ENCODE measurements around the gene ZCCHC18. TPM values are rescaled to one million over a fixed set of nuclear protein-coding genes. Genes with fewer than 3 reads are reported as not detected.

The ZCCHC18 gene
- total and polyA plus RNA-seq, 2 donors (not counting 1 experiment from before 2014, with no cell fraction given), result 16.9 to 28.2 TPM

- ChIA-PET CTCF (no interaction called here), POLR2A (no interaction called here)
- Histone ChIP-seq H3K4me2 (replicated peaks; ENCODE audit: low read depth, low read length, poor library complexity, severe bottlenecking) (no peak overlapping the region), H3K79me2 (ENCODE audit: control insufficient read depth, insufficient read depth, low read length) (no peaks in the 10 kb centered on the region), H3K9ac (ENCODE audit: low read length) (no peak overlapping the region), H3K4me3 (ENCODE audit: control extremely low read depth in 1 of 5, extremely low read depth in 1 of 5, insufficient read depth in 1 of 5, low read depth in 2 of 5, low read length in 4 of 5) (no peak overlapping the region), H3K27ac (ENCODE audit: low read length in 2 of 2) (no peak overlapping the region), H3K4me1 (ENCODE audit: control insufficient read depth in 2 of 2, insufficient read depth in 2 of 2, low read length in 2 of 2) (peaks cover 4 to 9% of the 10 kb centered on the region in 2 donors), H4K20me1 (ENCODE audit: control insufficient read depth, insufficient read depth, low read length, poor library complexity, severe bottlenecking) (no peaks in the 10 kb centered on the region), H3K36me3 (replicated peaks in 1 of 2; ENCODE audit: control extremely low read depth in 1 of 2, control insufficient read depth in 1 of 2, extremely low read depth in 1 of 2, insufficient read depth in 2 of 2, low read length in 1 of 2) (no peaks in the 10 kb centered on the region), H2AFZ (ENCODE audit: insufficient read depth, low read depth, low read length, poor library complexity, severe bottlenecking) (no peak overlapping the region), H3K27me3 (replicated peaks in 1 of 4; ENCODE audit: control extremely low read depth in 1 of 4, control insufficient read depth in 3 of 4, insufficient read depth in 4 of 4, low read length in 3 of 4) (no peaks in the 10 kb centered on the region), H3K9me3 (ENCODE audit: control extremely low read depth in 1 of 3, control insufficient read depth in 2 of 3, insufficient read depth in 1 of 3, low read length in 2 of 3) (no peaks in the 10 kb centered on the region)
- no CpG with 5 or more reads among the region's 11 CpGs for WGBS (ENCODE audit: insufficient coverage)
- intact Hi-C loops (cut with micrococcal nuclease), result no loop called here
- H3K27ac Mint-ChIP-seq, result no peak overlapping the region
- no peaks in the 10 kb centered on the region for H3K9me3 Mint-ChIP-seq (ENCODE audit: insufficient read depth)
- H3K4me1 Mint-ChIP-seq, result peaks cover 9% of the 10 kb centered on the region
- ATAC-seq (ENCODE audit: low read depth) (no peak), DNase-seq (no peak)
- no peak overlapping the region for H3K4me3 Mint-ChIP-seq
- no peak for TF ChIP-seq CTCF (IDR thresholded peaks at IDR 0.05)
- H3K27me3 Mint-ChIP-seq, result no peaks in the 10 kb centered on the region
Measured at GRCh38 chrX:104105330-104106262, 6.7 kb upstream of the ZCCHC18 start.

- H3K27me3 Mint-ChIP-seq, result no peaks in the 10 kb centered on the region
- CTCF ChIA-PET, result interaction anchor here (0.6 kb wide), 1 partner anchor 27 kb away, joined by 3 read pairs; no protein-coding TSS in a partner anchor
- H3K4me2 ChIP-seq (replicated peaks; ENCODE audit: low read depth, low read length, poor library complexity, severe bottlenecking), result no peak overlapping the region
- H3K4me1 ChIP-seq (ENCODE audit: control insufficient read depth in 2 of 2, insufficient read depth in 2 of 2, low read length in 2 of 2), result peaks cover 20 to 31% of the 10 kb centered on the region in 2 donors
- no peaks in the 10 kb centered on the region for H3K79me2 ChIP-seq (ENCODE audit: control insufficient read depth, insufficient read depth, low read length)
- H3K36me3 ChIP-seq (replicated peaks in 1 of 2; ENCODE audit: control extremely low read depth in 1 of 2, control insufficient read depth in 1 of 2, extremely low read depth in 1 of 2, insufficient read depth in 2 of 2, low read length in 1 of 2), result no peaks in the 10 kb centered on the region
- ATAC-seq (ENCODE audit: low read depth) (no peak), DNase-seq (no peak)
- H3K4me3 Mint-ChIP-seq, result no peak overlapping the region
- H3K27me3 ChIP-seq (replicated peaks in 1 of 4; ENCODE audit: control extremely low read depth in 1 of 4, control insufficient read depth in 3 of 4, insufficient read depth in 4 of 4, low read length in 3 of 4), result no peaks in the 10 kb centered on the region
- WGBS (ENCODE audit: insufficient coverage), result no CpG with 5 or more reads among the region's 1 CpG
- no peak for TF ChIP-seq EZH2 (IDR thresholded peaks at IDR 0.05; ENCODE audit: borderline replicate concordance, insufficient read depth, low read depth, low read length, poor library complexity, severe bottlenecking)
- no peak for TF ChIP-seq CTCF (IDR thresholded peaks at IDR 0.05)
- POLR2A ChIA-PET, result no interaction called here
- intact Hi-C loops (cut with micrococcal nuclease), result no loop called here
- H3K9ac ChIP-seq (ENCODE audit: low read length), result no peak overlapping the region
- H2AFZ ChIP-seq (ENCODE audit: insufficient read depth, low read depth, low read length, poor library complexity, severe bottlenecking), result no peak overlapping the region
- no peaks in the 10 kb centered on the region for H4K20me1 ChIP-seq (ENCODE audit: control insufficient read depth, insufficient read depth, low read length, poor library complexity, severe bottlenecking)
- no peaks in the 10 kb centered on the region for H3K9me3 ChIP-seq (ENCODE audit: control extremely low read depth in 1 of 3, control insufficient read depth in 2 of 3, insufficient read depth in 1 of 3, low read length in 2 of 3)
- no peak overlapping the region for H3K27ac Mint-ChIP-seq
- no peak overlapping the region for H3K27ac ChIP-seq (ENCODE audit: low read length in 2 of 2)
- H3K4me3 ChIP-seq (ENCODE audit: control extremely low read depth in 1 of 5, extremely low read depth in 1 of 5, insufficient read depth in 1 of 5, low read depth in 2 of 5, low read length in 4 of 5), result no peak overlapping the region
- H3K9me3 Mint-ChIP-seq (ENCODE audit: insufficient read depth), result no peaks in the 10 kb centered on the region
- H3K4me1 Mint-ChIP-seq, result peaks cover 29% of the 10 kb centered on the region
Measured at GRCh38 chrX:104108955-104109354, 3.4 kb upstream of the ZCCHC18 start.
